RPMI8226 (cell line): ENCODE results near the gene IRF9.
"Not testable (repeated sequence)": the region's sequence is repeated elsewhere in the genome, so short reads cannot be mapped to it uniquely, and the experiment has no call there.

Source experiments
- DNase-seq: peaks from one replicate; pipeline ENCODE4 v3.0.0-alpha.2; 2015

Gene IRF9

DNA sequence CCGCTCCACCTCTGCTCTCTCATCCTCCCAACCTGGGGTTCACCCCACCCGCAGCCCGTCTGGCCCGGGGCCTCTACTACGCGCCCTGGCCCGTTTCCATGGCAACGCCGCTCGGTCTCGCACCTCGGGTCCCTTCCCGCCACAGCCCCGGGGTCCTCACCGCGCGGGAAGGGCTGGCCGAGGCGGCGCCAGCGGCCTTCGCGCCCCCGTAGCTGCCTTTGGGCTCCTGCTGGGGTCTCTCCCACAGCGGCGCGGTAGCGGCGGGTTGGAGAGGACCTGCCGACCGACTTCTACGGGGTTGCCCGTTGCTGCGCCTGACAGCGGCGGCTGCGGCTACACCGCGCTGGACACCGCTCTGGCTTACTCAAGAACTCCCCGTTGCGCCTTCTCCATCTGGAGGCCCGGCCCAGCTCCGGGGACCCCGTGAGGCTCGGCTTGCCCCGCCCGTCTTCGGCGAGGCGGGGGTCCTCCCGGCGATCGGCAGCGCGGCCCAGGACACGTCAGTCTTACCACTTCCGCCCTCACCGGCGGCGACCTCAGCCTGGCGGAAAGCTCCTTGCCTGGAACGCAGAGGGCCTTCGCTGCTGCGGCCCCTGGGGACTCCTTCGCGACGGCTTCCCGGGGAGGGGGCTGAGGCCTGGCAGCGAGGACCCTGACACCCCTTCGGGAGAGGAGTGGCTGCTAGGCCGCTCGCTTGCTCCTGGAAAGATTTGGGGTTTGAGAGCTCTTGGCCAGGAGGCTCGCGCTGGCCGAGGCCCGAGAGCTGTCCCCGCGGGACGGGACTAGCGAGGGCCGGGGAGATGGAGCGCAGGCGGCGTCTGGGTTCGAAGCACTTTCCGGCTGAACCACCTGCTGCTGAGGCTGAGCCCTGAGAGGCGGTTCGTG lies 34.4 kb downstream of the IRF9 start, which contains the start of gene TM9SF1:
Gene TM9SF1 (minus strand): TSS at position 256 of the 885 bp plus-strand sequence. CDS start 422 bp downstream, outside the sequence.
- peak; percentile 83 for DNase-seq

DNA sequence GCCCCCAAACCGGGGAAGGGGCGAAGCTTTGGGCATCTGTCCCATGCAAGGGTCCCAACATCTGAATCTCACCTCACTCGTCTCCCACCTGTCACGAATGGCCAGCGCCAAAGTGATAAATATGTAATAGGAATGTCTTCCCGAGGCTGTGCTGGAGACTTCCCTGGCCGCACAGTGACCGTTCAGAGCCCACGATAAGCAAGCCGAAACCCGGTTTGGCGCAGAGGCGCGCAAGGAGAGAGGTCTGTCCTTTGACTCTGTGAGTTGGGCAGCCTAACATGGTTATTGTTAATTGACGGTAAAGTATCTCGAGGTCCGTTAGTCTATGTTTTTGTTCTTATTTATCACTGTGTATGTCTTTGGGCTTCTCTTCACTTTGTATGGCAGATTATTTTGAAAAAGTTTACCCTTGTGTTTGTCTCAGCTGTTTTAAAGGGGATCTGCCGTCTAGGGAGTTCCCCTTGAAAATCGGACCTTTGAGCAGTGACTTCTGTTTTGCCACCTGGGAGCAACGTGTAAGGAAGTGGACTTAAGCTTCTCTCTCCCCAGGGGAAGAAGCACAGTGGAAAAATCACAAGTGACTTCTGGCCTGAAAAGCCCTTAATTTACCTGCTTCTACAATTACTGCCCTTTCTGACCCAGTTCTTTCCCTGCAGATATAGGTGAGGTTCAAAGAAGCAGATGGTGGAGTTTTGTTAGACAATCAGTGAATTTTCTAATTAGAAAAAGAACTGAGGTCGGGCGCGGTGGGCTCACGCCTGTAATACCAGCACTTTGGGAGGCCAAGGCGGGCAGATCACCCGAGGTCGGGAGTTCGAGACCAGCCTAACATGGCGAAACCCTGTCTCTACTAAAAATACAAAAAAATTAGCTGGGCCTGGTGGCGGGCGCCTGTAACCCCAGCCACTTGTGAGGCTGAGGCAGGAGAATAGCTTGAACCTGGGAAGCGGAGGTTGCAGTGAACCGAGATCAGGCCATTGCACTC lies 35.3 kb downstream of the IRF9 start:
- peak; percentile 30 for DNase-seq

DNA sequence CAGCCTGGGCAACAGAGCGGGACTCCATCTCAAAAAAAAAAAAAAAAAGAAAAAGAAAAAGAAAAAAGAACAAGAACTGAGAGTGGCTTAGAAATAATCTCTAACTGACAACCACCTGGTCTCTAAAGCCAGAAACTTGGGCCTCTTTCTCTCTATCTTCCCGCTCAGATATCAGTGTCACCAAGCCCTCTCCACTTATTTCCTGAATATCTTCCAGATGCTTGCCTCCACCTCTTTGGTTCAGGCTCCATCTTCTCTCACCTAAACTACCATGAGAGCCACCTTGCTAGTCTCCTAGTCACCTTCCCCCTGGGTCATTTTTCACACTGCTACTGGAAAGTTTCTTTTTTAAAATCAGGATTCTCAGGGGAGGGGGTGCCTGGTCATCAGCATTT lies 36.0 kb downstream of the IRF9 start:
- no peak for DNase-seq

DNA sequence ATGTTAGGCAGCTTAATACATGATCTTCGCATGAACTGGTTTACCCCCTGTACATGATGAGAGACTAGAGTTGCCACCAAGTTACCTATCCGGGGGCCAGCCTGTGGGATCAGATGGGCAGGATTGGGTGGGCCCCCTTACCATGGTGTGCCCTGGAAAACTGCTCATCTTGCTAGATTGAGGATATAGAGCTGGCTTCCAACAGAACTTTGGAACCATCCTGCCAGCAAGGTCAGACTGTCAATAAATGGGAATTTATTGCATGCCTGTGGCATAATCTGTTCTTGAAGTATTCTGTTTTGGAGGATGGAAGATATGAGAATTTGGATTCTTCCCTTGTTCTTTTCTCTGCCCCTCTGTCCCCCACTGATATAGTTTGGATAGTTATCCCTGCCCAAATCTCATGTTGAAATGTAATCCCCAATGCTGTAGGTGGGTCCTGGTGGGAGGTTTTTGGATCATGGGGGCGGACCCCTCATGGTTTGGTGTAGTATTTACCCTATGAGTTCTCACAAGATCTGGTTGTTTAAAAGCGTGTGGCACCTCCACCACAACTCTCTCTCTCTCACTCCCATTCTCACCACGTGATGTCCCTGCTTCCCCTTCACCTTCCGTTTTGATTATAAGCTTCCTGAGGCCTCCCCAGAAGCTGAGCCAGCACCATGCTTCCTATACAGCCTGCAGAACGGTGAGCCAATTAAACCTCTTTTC lies 37.9 kb downstream of the IRF9 start:
- no peak for DNase-seq

DNA sequence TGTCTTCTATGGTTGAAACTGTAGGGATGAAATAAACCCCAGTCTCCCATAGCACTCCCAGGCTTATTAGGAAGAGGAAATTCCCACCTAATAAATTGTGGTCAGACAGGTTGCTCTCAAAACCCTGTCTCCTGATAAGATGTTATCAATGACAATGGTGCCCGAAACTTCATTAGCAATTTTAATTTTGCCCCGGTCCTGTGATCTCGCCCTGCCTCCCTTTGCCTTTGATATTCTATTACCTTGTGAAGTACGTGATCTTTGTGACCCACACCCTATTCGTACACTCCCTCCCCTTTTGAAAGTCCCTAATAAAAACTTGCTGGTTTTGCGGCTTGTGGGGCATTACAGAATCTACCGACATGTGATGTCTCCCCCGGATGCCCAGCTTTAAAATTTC lies 41.5 kb downstream of the IRF9 start:
- DNase-seq: not testable (repeated sequence)

DNA sequence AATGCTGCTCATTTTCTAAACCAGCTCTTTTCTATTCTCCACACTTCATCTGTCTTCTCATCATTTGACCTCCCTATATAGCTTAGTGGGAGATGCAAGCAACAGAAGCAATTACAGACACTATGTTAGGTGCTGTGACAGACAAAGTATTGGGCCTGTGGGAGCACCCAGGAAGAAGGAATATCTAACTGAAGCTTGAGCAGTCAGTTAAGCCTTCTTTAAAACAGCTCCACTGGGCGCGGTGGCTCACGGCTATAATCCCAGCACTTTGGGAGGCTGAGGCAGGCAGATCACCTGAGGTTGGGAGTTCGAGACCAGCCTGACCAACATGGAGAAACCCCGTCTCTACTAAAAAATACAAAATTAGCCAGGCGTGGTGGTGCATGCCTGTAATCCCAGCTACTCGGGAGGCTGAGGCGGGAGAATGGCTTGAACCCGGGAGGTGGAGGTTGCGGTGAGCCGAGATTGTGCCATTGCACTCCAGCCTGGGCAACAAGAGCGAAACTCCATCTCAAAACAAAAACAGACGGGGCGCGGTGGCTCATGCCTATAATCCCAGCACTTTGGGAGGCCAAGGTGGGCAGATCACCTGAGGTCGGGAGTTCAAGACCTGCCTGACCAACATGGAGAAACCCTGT lies 42.3 kb downstream of the IRF9 start:
- DNase-seq: not testable (repeated sequence)

DNA sequence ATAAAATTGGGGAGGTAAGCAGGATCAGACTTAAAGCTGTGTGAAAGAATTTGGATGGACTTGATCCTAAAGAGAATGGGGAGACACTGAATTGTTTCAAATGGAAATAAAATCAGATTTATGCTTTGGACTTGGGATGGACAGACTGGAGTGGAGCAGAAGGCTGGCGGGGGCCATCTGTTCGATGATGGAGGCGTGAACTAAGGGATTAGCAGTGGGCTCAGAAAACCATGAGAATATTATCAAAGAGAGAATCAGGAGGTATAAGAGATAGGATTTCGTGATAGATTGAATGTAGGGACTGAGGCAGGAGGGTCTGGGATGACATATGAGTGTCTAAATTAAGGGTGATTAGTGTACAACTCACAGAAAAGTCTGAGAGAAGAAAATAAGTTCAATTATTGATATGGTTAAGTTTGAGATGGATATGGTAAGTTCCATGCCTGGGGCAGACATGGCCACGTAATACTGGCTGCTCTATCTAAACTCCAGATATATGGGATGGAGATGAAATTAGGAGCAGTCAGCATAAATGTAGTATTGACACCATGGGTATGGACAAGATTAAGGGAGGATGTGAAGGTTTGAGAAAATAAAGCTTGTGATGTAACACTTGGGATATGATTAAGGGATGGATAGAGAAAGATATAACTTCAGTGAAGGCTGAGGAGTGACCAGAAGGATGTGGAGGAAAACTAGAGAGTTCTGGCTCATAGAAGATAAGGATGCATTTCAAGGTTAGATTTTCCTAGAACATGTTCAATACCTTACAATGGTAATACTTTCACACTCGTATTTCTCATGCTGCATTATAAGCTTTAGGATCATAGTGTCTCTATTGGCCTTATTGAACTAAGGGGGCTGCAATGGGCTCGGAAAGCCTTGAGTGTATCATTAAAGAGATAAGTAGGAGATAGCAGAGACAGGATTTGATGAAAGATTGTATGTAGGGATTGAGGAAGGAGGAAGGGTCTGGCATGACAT lies 43.4 kb downstream of the IRF9 start:
- no peak for DNase-seq

DNA sequence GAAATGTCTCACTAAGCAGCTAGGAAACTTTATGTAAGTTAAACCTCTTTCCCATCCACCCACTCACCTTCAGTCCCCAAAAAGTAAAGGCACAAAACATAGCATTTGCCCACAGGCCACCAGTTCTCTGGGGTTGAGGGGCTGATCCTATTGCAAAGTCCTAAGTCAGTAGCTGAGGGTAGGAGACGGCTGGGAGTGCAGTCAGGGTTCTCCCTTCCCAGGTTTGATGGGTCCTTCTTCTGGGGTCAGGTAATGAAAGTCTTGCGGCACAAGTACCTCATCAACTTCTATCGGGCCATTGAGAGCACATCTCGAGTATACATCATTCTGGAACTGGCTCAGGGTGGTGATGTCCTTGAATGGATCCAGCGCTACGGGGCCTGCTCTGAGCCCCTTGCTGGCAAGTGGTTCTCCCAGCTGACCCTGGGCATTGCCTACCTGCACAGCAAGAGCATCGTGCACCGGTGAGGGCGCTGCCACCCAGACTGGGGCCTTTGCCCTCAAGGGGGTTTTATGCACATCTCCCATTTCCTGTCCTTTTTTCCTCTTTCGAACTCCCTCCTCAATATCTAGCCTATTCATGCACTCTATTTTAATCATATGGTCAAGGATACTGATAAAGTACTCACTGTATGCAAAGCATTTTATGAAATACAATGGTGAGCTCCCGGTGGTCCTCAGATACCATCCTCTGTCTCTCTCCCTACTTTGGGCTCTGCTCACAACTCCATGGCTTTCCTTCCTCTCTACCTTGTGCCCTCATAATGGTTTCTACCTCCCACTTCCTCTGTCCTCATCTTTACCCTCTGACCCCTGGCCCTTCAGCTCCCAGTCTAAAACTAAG lies 45.4 kb downstream of the IRF9 start:
- no peak for DNase-seq

DNA sequence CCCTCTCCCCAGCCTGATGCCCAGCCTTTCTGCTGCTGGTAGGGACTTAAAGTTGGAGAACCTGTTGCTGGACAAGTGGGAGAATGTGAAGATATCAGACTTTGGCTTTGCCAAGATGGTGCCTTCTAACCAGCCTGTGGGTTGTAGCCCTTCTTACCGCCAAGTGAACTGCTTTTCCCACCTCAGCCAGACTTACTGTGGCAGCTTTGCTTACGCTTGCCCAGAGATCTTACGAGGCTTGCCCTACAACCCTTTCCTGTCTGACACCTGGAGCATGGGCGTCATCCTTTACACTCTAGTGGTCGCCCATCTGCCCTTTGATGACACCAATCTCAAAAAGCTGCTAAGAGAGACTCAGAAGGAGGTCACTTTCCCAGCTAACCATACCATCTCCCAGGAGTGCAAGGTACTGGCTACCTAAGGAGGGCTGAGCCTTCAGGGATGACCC lies 46.1 kb downstream of the IRF9 start:
- DNase-seq: no peak

DNA sequence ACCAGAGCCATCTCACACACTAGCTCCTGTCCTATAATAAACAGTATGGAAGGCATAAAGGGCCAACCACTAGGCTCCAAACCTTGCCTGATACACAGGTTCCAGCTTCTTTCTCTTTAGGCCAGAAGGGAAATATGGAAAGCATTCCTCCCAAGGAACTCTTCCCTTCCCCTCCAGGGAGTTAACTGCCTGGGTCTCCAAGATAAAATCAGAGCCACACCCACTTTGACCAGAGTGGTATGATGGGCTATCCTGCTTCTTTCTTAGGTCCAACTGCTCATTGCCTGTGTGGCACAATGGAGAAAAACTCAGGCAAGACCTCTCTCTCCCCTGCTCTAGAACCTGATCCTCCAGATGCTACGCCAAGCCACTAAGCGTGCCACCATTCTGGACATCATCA lies 46.6 kb downstream of the IRF9 start:
- no peak for DNase-seq

DNA sequence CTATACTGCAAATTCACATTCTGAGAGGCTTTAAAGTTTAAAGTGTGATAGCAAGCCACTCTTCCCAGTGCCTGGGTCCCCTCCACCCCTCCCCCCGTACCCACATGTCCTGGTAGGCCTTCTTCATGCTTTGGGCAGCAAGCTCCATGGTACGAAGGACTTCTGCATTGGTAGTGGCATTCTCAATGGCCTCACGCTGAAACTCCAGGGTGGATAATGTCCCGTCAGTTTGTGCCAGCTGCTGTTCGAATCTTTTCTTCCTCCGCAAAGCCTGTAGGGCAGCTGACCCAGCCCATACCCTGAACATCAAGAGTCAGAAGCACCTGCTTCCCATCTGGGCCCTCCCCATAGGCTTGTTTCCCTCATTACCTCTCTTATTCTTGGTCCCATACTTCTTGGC lies 50.2 kb downstream of the IRF9 start:
- DNase-seq: no peak

DNA sequence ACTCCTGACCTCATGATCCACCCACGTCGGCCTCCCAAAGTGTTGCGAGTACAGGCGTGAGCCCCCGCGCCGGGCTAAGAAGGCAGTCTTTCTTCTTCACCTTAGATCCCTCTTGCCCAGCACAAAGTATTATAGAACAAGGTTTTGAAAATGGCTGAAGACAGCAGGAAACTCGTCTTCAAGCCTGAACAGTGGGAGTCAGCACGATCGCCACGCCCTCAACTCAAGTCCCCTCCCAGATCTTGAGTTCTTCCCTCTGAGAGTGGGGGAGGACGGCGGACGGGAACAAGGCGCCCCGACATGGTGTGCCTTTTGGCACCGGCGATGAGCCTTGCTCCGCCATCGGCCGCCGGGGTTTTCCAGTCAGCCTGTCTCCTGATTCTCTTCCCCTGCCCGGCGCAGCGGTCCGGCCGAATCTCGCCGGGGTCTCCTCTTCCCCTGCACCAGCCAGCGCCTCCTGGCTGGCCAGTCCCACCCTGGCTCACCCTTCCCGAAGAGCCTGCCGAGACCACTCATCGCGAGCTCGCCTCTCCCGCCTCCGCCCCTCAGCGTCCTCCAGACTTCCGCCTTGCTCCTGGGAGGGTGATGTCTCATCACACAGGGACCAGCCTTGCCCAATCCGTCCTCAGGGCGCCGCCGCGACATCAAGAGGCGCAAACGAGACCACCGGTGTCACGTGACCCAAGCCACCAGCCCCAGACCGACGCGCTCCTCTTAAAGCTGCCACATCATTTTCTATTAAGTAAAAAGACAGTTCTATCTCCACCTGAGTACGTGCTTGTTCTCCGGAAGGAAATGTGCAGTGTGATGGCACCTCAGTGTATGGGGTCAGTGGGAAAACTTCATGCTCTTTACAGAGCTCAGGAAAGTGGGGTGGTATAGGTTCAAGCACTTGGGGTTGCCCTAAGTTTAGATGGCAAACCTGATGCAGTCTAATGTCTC lies 52.1 kb downstream of the IRF9 start, which contains the start of gene CHMP4A:
Gene CHMP4A (minus strand): TSS at position 565 of the 942 bp plus-strand sequence. CDS start 49 bp downstream, at position 516.
- peak; percentile 95 for DNase-seq

DNA sequence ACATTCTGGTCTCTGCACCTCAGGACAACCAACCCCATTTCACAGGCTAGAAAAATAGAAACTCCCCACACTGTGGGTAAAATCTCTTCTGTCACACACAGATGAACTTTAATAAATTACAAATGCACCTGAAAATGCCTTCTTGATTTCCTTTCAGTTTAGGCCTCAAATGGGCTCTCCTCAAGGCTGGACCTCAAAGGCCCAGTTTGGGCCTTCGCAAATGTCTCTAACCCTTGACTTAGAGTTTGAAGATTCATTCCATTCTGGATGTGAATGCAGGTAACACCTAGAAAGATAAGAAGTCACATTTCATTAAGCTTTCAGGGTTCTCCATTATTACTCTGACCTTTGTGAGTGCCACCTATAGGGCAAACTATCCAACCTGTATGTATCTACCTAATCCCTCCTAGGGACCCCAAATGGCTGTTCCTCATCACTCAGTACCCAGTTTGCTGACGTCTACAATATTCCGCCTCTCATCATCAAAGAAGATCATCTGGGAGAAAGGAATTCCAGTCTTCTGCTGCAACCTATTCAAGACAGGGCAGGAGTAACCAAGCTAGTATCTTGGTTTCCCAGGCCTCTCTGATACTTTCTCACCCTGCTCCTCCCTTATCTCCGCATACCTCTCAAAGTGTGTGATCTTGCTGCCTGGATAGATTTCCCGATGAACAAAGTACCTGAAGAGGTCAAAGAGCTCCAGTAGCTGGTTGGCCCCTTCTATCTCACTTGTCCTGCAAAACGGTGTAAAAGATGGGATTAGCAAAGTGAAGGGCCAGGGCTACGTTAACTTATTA lies 53.0 kb downstream of the IRF9 start:
- DNase-seq: no peak

DNA sequence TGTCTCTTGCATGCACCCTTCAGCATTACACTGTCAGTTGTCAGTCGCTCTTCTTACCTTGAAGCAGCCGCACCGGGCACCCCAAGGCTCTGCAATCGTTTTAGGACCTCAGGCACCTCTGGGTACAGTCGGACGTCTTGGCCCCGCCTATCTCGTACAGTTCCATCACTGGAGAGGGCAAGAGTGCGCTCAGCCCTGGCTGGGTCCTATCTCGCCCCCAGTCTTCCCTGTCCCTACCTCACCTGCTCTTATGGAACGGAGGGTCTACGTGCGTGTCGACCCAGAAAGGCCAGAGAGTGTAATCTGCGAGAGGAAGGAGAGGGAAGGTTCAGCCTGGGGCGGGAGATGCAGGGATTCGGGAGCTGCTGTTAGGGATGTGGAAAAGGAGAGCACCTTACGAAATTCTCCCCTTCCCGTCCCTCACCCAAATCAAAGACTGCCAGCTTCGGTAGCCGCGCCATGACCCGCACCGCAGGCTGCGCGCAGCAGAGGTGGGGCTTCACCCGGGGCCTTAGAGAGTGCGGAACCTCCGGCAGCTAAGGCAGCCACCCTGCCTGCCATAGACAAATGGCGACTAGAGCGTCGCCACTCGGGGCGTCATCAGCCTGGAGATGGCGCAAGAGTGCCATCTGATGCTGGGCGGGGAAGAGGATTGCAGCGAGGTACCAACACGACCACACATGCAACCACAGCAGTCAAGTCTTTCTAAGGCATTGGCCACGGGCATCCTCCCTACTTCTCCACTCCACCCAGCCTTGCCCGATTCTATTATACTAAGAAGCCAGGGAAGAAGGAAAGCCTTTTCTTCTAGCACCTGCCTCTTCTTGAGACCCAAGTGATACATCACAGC lies 54.7 kb downstream of the IRF9 start, which contains the start of gene MDP1:
Gene MDP1 (minus strand): TSS at position 572 of the 850 bp plus-strand sequence. CDS start 111 bp downstream, at position 461.
- peak; percentile 87 for DNase-seq
